Left ventricle myocardium inferior (tissue), 1 donor: ENCODE data around the gene TSHZ2. TPM values are rescaled to one million over a fixed set of nuclear protein-coding genes. Genes with fewer than 3 reads are reported as not detected.

Experiments
- DNase-seq: peaks from one replicate; pipeline ENCODE4 v3.0.0-alpha.2; 2020
- H3K27ac ChIP-seq: fragments of 200-600 bp; replicated peaks from 2 replicates; pipeline ENCODE4 v1.8.0; 2021
- H3K27me3 ChIP-seq: fragments of 200-600 bp; 2 replicates; pipeline ENCODE4 v1.8.0; 2021; ENCODE audit warnings: low read depth
- H3K36me3 ChIP-seq: fragments of 200-600 bp; 2 replicates; pipeline ENCODE4 v1.8.0; 2021
- H3K4me1 ChIP-seq: fragments of 200-600 bp; 2 replicates; pipeline ENCODE4 v1.8.0; 2021
- H3K4me3 ChIP-seq: fragments of 200-600 bp; 2 replicates; pipeline ENCODE4 v1.8.0; 2021; ENCODE audit warnings: mild to moderate bottlenecking, moderate library complexity
- H3K9me3 ChIP-seq: fragments of 200-600 bp; replicated peaks from 2 replicates; pipeline ENCODE4 v1.8.0; 2021
- CTCF ChIP-seq: fragments of 200-600 bp; IDR thresholded peaks from 2 replicates; pipeline ENCODE4 v1.8.0; 2021; ENCODE audit warnings: antibody characterized with exemption, mild to moderate bottlenecking, borderline replicate concordance
- intact Hi-C: fragments of 100-400 bp; cut with micrococcal nuclease; formaldehyde crosslinking; loops from one replicate; pipeline ENCODE4 v1.11.0; 2022
- total RNA-seq: library from RNA; stranded (reverse); fragmentation: NEBNext Ultra II Directional; extraction: Animal tissue kit (Norgen Biotek cat#: 25700); gene quantifications from one replicate; pipeline ENCODE4 v1.2.1, GENCODE V29; 2021
- donor health status: DM: no; HTN: yes; CAD: no; lungs with severe emphysema.

TSHZ2 gene
- total RNA-seq, 1 donor from 2014 or later: 3.1 TPM

- DNase-seq: no peak
- no peaks in the 10 kb centered on the region for H3K27me3 ChIP-seq
- no peaks in the 10 kb centered on the region for H3K36me3 ChIP-seq
- intact Hi-C loops: no loop called here
- no peak for TF ChIP-seq CTCF
- H3K4me1 ChIP-seq: peaks cover 3% of the 10 kb centered on the region
- no peaks in the 10 kb centered on the region for H3K9me3 ChIP-seq
- no peak overlapping the region for H3K27ac ChIP-seq
- H3K4me3 ChIP-seq: no peak overlapping the region
Measured at GRCh38 chr20:53127027-53127426, 154.9 kb downstream of the TSHZ2 start.

- no peaks in the 10 kb centered on the region for H3K9me3 ChIP-seq
- no peak overlapping the region for H3K27ac ChIP-seq
- H3K27me3 ChIP-seq: no peaks in the 10 kb centered on the region
- DNase-seq: no peak
- peaks cover 3% of the 10 kb centered on the region for H3K4me1 ChIP-seq
- H3K36me3 ChIP-seq: no peaks in the 10 kb centered on the region
- no peak overlapping the region for H3K4me3 ChIP-seq
- no peak for TF ChIP-seq CTCF
- intact Hi-C loops: no loop called here
Measured at GRCh38 chr20:53128004-53128403, 155.8 kb downstream of the TSHZ2 start.

- Histone ChIP-seq H3K36me3 (no peaks in the 10 kb centered on the region), H3K4me1 (peaks cover 3% of the 10 kb centered on the region), H3K27me3 (no peaks in the 10 kb centered on the region), H3K4me3 (no peak overlapping the region), H3K27ac (no peak overlapping the region), H3K9me3 (no peaks in the 10 kb centered on the region)
- intact Hi-C loops: no loop called here
- no peak for TF ChIP-seq CTCF
- no peak for DNase-seq
Measured at GRCh38 chr20:53129563-53129962, 157.4 kb downstream of the TSHZ2 start.

- TF ChIP-seq CTCF: no peak
- H3K4me1 ChIP-seq: peaks cover 3% of the 10 kb centered on the region
- no peaks in the 10 kb centered on the region for H3K9me3 ChIP-seq
- H3K27me3 ChIP-seq: peaks cover 2% of the 10 kb centered on the region
- DNase-seq: no peak
- H3K27ac ChIP-seq: no peak overlapping the region
- H3K36me3 ChIP-seq: no peaks in the 10 kb centered on the region
- intact Hi-C loops: no loop called here
- H3K4me3 ChIP-seq: no peak overlapping the region
Measured at GRCh38 chr20:53130795-53131194, 158.6 kb downstream of the TSHZ2 start.

GRCh38 chr20:53133125-53133524 lies 161.0 kb downstream of the TSHZ2 start:
- peaks cover 8% of the 10 kb centered on the region for H3K27me3 ChIP-seq
- H3K36me3 ChIP-seq: no peaks in the 10 kb centered on the region
- no peak for DNase-seq
- H3K4me3 ChIP-seq: no peak overlapping the region
- intact Hi-C loops: no loop called here
- no peak overlapping the region for H3K27ac ChIP-seq
- no peak for TF ChIP-seq CTCF
- H3K4me1 ChIP-seq: no peaks in the 10 kb centered on the region
- no peaks in the 10 kb centered on the region for H3K9me3 ChIP-seq

- no peaks in the 10 kb centered on the region for H3K36me3 ChIP-seq
Measured at GRCh38 chr20:53133628-53134027, 161.5 kb downstream of the TSHZ2 start.

More at GRCh38 chr20:53133628-53134027, 161.5 kb downstream of the TSHZ2 start:
- no peak for TF ChIP-seq CTCF
- Histone ChIP-seq H3K9me3 (no peaks in the 10 kb centered on the region), H3K27me3 (peaks cover 8% of the 10 kb centered on the region), H3K27ac (no peak overlapping the region), H3K4me1 (no peaks in the 10 kb centered on the region), H3K4me3 (no peak overlapping the region)
- DNase-seq: no peak
- intact Hi-C loops: no loop called here
